Measurements from ENCODE around the gene HMGB4. TPM values are rescaled to one million over a fixed set of nuclear protein-coding genes. Genes with fewer than 3 reads are reported as not detected.

The HMGB4 gene
- total and polyA plus RNA-seq, 4 donors, result not detected

DNA sequence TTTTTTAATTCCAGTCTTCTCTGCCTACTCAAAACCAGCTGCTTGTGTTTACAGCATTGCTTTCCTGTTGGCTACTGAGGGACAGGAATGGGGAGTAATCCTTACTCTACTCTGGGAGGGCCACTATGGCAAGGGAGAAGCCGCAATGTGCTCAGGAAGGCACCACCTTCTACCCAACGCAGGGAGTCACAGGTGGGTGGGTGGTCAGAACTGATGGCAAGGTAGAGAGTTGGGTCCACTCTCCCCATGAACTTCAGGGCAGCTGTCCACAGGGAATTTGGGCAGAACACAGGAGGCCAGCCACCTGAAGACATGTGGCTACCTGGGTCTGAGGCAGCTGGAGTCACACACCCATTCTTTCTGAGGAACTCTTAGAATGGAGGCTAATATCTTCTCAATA lies 40.5 kb upstream of the HMGB4 start:
- Histone ChIP-seq H3K36me3 (ENCODE audit: control insufficient read depth in 1 of 2, insufficient read depth in 2 of 2, low read length in 1 of 2) (no peaks in the 10 kb centered on the region), H3K27ac (ENCODE audit: low read depth in 1 of 2, low read length in 2 of 2) (no peak overlapping the region), H3K9me3 (ENCODE audit: control insufficient read depth, low read length) (no peaks in the 10 kb centered on the region), H3K4me3 (ENCODE audit: low read length in 2 of 2) (no peak overlapping the region), H3K27me3 (ENCODE audit: control insufficient read depth in 1 of 2, insufficient read depth in 2 of 2, low read length in 1 of 2) (no peaks in the 10 kb centered on the region), H3K4me1 (ENCODE audit: control insufficient read depth in 1 of 2, insufficient read depth in 2 of 2, low read length in 2 of 2) (no peaks in the 10 kb centered on the region)
- DNase-seq, result no peak
- 85 to 96% methylated on average over 2 of the region's 2 CpGs for WGBS, 2 donors
- ATAC-seq (ENCODE audit: low FRiP score), result no peak
- intact Hi-C loops (cut with DNase I), result no loop called here

- H3K27ac ChIP-seq (ENCODE audit: low read depth in 1 of 2, low read length in 2 of 2), result no peak overlapping the region
- no peak for ATAC-seq (ENCODE audit: low FRiP score)
- 77 to 81% methylated on average over 1 of the region's 1 CpG for WGBS, 2 donors
- H3K9me3 ChIP-seq (ENCODE audit: control insufficient read depth, low read length), result no peaks in the 10 kb centered on the region
- no peaks in the 10 kb centered on the region for H3K36me3 ChIP-seq (ENCODE audit: control insufficient read depth in 1 of 2, insufficient read depth in 2 of 2, low read length in 1 of 2)
- no peak for DNase-seq
- intact Hi-C loops (cut with DNase I), result no loop called here
- no peaks in the 10 kb centered on the region for H3K27me3 ChIP-seq (ENCODE audit: control insufficient read depth in 1 of 2, insufficient read depth in 2 of 2, low read length in 1 of 2)
- no peaks in the 10 kb centered on the region for H3K4me1 ChIP-seq (ENCODE audit: control insufficient read depth in 1 of 2, insufficient read depth in 2 of 2, low read length in 2 of 2)
- no peak overlapping the region for H3K4me3 ChIP-seq (ENCODE audit: low read length in 2 of 2)
Measured at GRCh38 chr1:33823830-33824229, 40.0 kb upstream of the HMGB4 start.

DNA sequence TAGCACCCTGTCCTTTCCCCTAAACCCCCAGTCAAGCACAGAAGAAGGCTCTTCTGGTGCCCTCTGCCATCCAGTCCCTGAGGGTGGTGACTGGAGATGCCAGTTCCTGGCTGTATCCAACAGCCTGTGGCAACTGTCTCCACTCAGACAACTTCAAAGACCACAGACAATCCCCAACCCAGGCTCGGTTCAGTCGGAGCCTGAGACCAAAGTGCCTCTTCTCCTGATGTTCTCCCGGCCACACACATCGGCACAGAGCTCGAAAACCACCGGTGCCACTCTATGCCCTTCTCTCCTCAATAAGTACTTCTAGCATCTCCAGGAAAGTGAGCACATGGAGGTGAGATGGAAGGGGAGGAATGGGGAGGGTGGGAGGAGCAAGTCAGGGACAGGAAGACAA lies 39.6 kb upstream of the HMGB4 start:
- WGBS, 2 donors, result 85 to 90% methylated on average over 6 of the region's 6 CpGs
- Histone ChIP-seq H3K36me3 (ENCODE audit: control insufficient read depth in 1 of 2, insufficient read depth in 2 of 2, low read length in 1 of 2) (no peaks in the 10 kb centered on the region), H3K4me3 (ENCODE audit: low read length in 2 of 2) (no peak overlapping the region), H3K4me1 (ENCODE audit: control insufficient read depth in 1 of 2, insufficient read depth in 2 of 2, low read length in 2 of 2) (no peaks in the 10 kb centered on the region), H3K27me3 (ENCODE audit: control insufficient read depth in 1 of 2, insufficient read depth in 2 of 2, low read length in 1 of 2) (no peaks in the 10 kb centered on the region), H3K9me3 (ENCODE audit: control insufficient read depth, low read length) (no peaks in the 10 kb centered on the region), H3K27ac (ENCODE audit: low read depth in 1 of 2, low read length in 2 of 2) (no peak overlapping the region)
- DNase-seq (no peak), ATAC-seq (ENCODE audit: low FRiP score) (no peak)
- intact Hi-C loops (cut with DNase I), result no loop called here

- ATAC-seq (ENCODE audit: low FRiP score) (no peak), DNase-seq (no peak)
- intact Hi-C loops (cut with DNase I), result no loop called here
- Histone ChIP-seq H3K4me1 (ENCODE audit: control insufficient read depth in 1 of 2, insufficient read depth in 2 of 2, low read length in 2 of 2) (no peaks in the 10 kb centered on the region), H3K36me3 (ENCODE audit: control insufficient read depth in 1 of 2, insufficient read depth in 2 of 2, low read length in 1 of 2) (no peaks in the 10 kb centered on the region), H3K4me3 (ENCODE audit: low read length in 2 of 2) (no peak overlapping the region), H3K27me3 (ENCODE audit: control insufficient read depth in 1 of 2, insufficient read depth in 2 of 2, low read length in 1 of 2) (no peaks in the 10 kb centered on the region), H3K27ac (ENCODE audit: low read depth in 1 of 2, low read length in 2 of 2) (no peak overlapping the region), H3K9me3 (ENCODE audit: control insufficient read depth, low read length) (no peaks in the 10 kb centered on the region)
- 78 to 93% methylated on average over 1 of the region's 1 CpG for WGBS, 2 donors
Measured at GRCh38 chr1:33824971-33825370, 38.9 kb upstream of the HMGB4 start.

- no peaks in the 10 kb centered on the region for H3K27me3 ChIP-seq (ENCODE audit: control insufficient read depth in 1 of 2, insufficient read depth in 2 of 2, low read length in 1 of 2)
- no peak overlapping the region for H3K4me3 ChIP-seq (ENCODE audit: low read length in 2 of 2)
- no peaks in the 10 kb centered on the region for H3K36me3 ChIP-seq (ENCODE audit: control insufficient read depth in 1 of 2, insufficient read depth in 2 of 2, low read length in 1 of 2)
- DNase-seq (no peak), ATAC-seq (ENCODE audit: low FRiP score) (no peak)
- H3K27ac ChIP-seq (ENCODE audit: low read depth in 1 of 2, low read length in 2 of 2), result no peak overlapping the region
- intact Hi-C loops (cut with DNase I), result no loop called here
- H3K4me1 ChIP-seq (ENCODE audit: control insufficient read depth in 1 of 2, insufficient read depth in 2 of 2, low read length in 2 of 2), result no peaks in the 10 kb centered on the region
- WGBS, 2 donors, result 79 to 84% methylated on average over 10 of the region's 10 CpGs
- H3K9me3 ChIP-seq (ENCODE audit: control insufficient read depth, low read length), result no peaks in the 10 kb centered on the region
Measured at GRCh38 chr1:33825506-33825905, 38.4 kb upstream of the HMGB4 start.

GRCh38 chr1:33826311-33826710 lies 37.6 kb upstream of the HMGB4 start:
- no peak overlapping the region for H3K27ac ChIP-seq (ENCODE audit: low read depth in 1 of 2, low read length in 2 of 2)
- H3K4me3 ChIP-seq (ENCODE audit: low read length in 2 of 2), result no peak overlapping the region
- DNase-seq, result no peak
- H3K9me3 ChIP-seq (ENCODE audit: control insufficient read depth, low read length), result no peaks in the 10 kb centered on the region
- no peaks in the 10 kb centered on the region for H3K36me3 ChIP-seq (ENCODE audit: control insufficient read depth in 1 of 2, insufficient read depth in 2 of 2, low read length in 1 of 2)
- H3K27me3 ChIP-seq (ENCODE audit: control insufficient read depth in 1 of 2, insufficient read depth in 2 of 2, low read length in 1 of 2), result no peaks in the 10 kb centered on the region
- intact Hi-C loops (cut with DNase I), result no loop called here
- H3K4me1 ChIP-seq (ENCODE audit: control insufficient read depth in 1 of 2, insufficient read depth in 2 of 2, low read length in 2 of 2), result no peaks in the 10 kb centered on the region
- ATAC-seq (ENCODE audit: low FRiP score), result no peak

DNA sequence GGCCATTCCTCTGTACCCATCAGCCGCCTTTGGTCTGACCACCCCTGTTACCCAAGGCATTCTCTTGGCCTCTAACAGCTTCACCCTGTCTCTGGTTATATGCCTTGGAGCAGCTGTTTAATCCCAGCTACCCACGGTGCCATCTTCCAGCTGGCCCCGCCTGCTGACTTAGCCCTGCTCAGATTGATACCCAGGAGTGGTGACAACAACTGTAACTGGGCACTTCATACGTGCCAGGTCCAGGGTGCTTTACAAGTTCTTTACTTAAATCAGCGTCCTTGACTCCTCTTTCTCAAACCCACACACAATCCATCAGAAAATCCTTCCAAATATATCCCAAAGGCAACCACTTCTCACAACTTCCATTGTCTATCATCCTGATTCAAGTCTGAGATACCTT lies 37.2 kb upstream of the HMGB4 start:
- ATAC-seq (ENCODE audit: low FRiP score) (no peak), DNase-seq (no peak)
- 85 to 91% methylated on average over 5 of the region's 5 CpGs for WGBS, 2 donors
- H3K4me1 ChIP-seq (ENCODE audit: control insufficient read depth in 1 of 2, insufficient read depth in 2 of 2, low read length in 2 of 2), result no peaks in the 10 kb centered on the region
- no peaks in the 10 kb centered on the region for H3K27me3 ChIP-seq (ENCODE audit: control insufficient read depth in 1 of 2, insufficient read depth in 2 of 2, low read length in 1 of 2)
- intact Hi-C loops (cut with DNase I), result no loop called here
- H3K27ac ChIP-seq (ENCODE audit: low read depth in 1 of 2, low read length in 2 of 2), result no peak overlapping the region
- H3K4me3 ChIP-seq (ENCODE audit: low read length in 2 of 2), result no peak overlapping the region
- H3K9me3 ChIP-seq (ENCODE audit: control insufficient read depth, low read length), result no peaks in the 10 kb centered on the region
- no peaks in the 10 kb centered on the region for H3K36me3 ChIP-seq (ENCODE audit: control insufficient read depth in 1 of 2, insufficient read depth in 2 of 2, low read length in 1 of 2)

GRCh38 chr1:33828059-33828458 lies 35.8 kb upstream of the HMGB4 start:
- 29 to 35% methylated on average over 5 of the region's 5 CpGs for WGBS, 2 donors
- DNase-seq (no peak), ATAC-seq (ENCODE audit: low FRiP score) (no peak)
- intact Hi-C loops (cut with DNase I), result no loop called here
- Histone ChIP-seq H3K27me3 (ENCODE audit: control insufficient read depth in 1 of 2, insufficient read depth in 2 of 2, low read length in 1 of 2) (no peaks in the 10 kb centered on the region), H3K36me3 (ENCODE audit: control insufficient read depth in 1 of 2, insufficient read depth in 2 of 2, low read length in 1 of 2) (no peaks in the 10 kb centered on the region), H3K4me3 (ENCODE audit: low read length in 2 of 2) (no peak overlapping the region), H3K4me1 (ENCODE audit: control insufficient read depth in 1 of 2, insufficient read depth in 2 of 2, low read length in 2 of 2) (no peaks in the 10 kb centered on the region), H3K9me3 (ENCODE audit: control insufficient read depth, low read length) (no peaks in the 10 kb centered on the region), H3K27ac (ENCODE audit: low read depth in 1 of 2, low read length in 2 of 2) (no peak overlapping the region)

DNA sequence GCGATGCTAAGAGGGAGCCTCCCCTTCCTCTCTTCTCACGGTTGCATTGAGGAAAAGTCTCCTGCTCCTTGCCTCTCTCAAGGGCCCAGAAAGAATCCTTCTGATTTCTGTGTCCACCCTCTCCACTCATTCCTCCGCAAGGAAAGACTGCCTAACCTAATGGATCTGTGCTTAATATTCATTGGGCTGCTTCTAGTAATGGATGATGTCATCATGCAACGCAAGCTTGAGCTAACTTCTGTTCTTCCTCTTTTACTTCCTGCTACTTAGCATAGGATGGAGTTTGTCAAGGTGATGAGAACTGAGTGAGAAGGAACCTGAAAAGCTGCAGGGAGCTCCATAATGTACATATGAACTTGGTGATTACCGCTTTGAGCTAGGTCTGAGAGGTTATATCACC lies 35.2 kb upstream of the HMGB4 start:
- Histone ChIP-seq H3K4me1 (ENCODE audit: control insufficient read depth in 1 of 2, insufficient read depth in 2 of 2, low read length in 2 of 2) (no peaks in the 10 kb centered on the region), H3K9me3 (ENCODE audit: control insufficient read depth, low read length) (no peaks in the 10 kb centered on the region), H3K27ac (ENCODE audit: low read depth in 1 of 2, low read length in 2 of 2) (no peak overlapping the region), H3K36me3 (ENCODE audit: control insufficient read depth in 1 of 2, insufficient read depth in 2 of 2, low read length in 1 of 2) (no peaks in the 10 kb centered on the region), H3K4me3 (ENCODE audit: low read length in 2 of 2) (no peak overlapping the region), H3K27me3 (ENCODE audit: control insufficient read depth in 1 of 2, insufficient read depth in 2 of 2, low read length in 1 of 2) (no peaks in the 10 kb centered on the region)
- intact Hi-C loops (cut with DNase I), result no loop called here
- DNase-seq (no peak), ATAC-seq (ENCODE audit: low FRiP score) (no peak)
- 70 to 89% methylated on average over 5 of the region's 5 CpGs for WGBS, 2 donors

Data from aorta (tissue), 5 donors.